Right renal cortex interstitium (tissue), 3 donors: ENCODE measurements around the gene ZP1. TPM values are rescaled to one million over a fixed set of nuclear protein-coding genes. Genes with fewer than 3 reads are reported as not detected.

Source experiments
- DNase-seq, 3 donors: peaks; one replicate each; pipeline ENCODE4 v3.0.0-alpha.2; 2013; ENCODE audit warnings: low read depth in 3 of 3, low spot score in 2 of 3
- polyA plus RNA-seq, 3 donors: library from polyadenylated mRNA; unstranded; fragments of 120-200 nt; gene quantifications; one replicate each; pipeline ENCODE4 v1.2.1, GENCODE V29; 2013; ENCODE audit not compliant: insufficient read length in 3 of 3

ZP1 gene
- polyA plus RNA-seq, 3 donors: not detected

DNA sequence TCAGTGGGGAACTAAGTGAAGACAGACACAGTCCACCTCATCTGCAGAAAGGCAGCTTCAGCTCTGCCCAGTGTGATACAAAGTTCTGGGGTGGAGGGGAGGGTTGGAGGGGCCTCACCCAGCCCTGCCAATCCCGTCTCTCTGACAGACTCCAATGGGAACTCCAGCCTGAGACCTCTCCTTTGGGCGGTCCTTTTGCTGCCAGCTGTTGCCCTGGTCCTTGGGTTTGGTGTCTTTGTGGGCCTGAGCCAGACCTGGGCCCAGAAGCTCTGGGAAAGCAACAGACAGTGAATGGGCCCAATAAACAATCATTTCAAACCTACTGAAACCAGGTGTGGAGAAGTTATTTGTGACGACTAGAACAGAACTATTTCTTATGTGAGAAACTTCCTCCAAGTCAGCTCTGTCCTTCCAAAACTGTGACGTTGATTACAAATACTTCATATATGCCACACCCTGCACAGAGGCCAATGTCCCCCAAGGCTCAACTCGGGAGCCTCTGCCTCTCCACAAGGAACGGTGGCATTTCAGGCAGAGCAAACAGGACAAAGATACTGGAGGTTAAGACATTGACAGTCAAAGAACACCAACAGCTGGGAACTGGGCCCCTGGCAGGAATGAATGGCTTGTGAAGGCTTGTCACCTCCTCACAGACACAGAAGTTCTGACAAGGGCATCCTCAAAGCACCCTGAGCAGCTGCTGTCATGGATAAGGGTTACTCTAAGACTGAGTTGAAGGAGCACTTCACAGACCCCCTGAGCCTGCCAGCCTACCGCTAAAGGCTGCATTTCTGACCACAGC is 8.2 kb downstream of the ZP1 start:
- no peak for DNase-seq

DNA sequence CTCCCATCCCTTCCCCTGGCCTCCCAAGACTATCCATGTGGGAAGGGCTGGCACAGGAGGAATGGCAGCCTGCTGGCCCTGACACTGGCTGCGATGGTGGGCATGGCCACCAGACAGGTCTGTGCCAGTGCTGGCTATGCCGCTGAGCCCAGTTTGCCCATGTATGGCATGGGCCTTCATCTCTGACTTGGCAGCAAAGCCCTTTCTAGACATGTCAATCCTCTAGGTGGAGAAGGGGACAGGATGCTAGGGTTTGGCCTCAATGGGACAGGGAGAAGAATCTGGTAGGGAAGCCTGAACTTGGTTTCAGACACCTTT is 8.8 kb downstream of the ZP1 start:
- DNase-seq: no peak

DNA sequence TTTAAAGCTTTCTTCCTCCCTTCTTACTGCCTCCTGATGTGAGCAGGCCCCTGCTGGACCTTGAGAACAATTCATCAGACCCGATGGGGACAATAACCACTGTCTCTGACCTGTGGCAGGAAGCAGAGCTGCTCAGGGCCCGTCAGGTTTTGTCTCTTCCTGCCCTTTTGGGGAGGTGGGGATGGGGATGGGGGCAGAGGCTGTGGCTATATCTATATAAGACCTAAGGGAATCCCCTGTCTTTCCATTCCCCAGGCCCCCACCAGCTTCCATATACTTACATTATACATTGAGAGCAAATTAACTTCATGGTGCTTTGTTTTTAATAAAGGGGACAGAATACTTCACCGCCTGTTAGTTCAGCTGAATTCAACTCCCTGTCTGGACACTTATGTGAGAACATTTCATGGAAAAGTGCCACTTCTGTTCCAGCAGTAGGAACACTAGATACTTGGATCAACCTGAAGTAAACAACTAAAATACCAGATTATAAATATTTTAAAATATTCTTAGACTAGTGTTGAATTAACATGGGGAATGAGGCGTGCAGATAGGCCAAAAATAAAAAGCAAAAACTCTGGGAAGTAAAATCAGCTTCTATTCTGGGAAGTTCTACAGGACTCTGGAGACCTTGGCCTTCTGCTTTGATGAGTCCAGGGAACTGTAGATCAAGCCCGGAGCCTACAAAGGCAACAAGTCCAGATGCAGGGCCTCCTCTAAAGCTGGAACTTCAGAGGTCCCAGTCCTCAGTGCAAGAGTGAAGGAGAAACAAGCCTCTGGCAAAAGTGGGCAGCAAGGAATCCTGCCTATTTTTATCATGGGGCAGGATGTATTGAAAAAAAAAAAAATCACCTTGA is 11.1 kb downstream of the ZP1 start:
- DNase-seq: no peak

DNA sequence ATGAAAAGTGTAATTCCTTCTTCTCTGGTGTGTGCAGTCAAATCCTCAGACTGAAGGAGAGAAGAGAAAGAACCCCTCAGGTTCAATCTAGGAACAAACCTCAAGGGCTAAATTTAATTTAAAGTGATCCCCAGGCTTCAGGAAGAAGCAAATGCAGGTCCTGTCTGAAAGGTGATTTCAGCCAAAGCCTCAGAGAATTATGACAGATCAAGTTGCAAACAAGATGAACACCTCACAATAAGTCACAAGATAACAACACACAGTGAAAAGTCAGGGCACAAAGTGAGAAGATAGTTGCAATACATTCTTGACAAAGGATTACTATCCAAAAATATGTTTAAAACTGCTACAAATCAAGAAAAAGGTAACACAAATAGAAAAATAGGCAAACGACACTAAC is 11.8 kb downstream of the ZP1 start:
- DNase-seq: no peak

DNA sequence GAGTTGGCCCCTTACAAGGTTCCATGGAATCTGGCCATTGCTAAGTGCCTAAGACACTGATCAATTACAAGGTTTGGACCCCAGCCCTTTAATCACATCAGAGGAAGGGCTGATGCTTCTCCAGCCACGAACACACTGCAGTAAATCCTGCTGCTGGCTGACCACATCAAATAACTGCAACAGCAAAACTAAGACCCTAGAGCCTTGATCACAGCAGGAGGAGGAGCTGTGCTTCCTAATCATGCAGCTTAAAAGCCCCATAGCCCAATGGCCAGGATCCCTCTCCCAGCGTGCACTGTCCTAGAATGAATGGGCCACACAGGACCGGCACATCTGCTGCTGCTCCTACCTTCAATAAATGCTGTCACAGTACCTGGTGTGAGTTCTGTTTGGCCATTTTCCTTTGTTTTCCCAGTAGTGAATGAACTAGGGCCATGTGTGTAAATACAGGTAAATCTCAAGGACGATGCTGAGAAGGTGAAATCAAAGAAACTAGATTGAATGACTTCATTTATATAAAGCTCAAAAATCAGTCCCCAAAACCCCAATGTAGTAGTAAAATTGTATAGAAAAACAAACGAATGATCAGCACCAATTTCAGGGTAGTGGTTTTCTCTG is 12.7 kb downstream of the ZP1 start:
- DNase-seq: no peak

DNA sequence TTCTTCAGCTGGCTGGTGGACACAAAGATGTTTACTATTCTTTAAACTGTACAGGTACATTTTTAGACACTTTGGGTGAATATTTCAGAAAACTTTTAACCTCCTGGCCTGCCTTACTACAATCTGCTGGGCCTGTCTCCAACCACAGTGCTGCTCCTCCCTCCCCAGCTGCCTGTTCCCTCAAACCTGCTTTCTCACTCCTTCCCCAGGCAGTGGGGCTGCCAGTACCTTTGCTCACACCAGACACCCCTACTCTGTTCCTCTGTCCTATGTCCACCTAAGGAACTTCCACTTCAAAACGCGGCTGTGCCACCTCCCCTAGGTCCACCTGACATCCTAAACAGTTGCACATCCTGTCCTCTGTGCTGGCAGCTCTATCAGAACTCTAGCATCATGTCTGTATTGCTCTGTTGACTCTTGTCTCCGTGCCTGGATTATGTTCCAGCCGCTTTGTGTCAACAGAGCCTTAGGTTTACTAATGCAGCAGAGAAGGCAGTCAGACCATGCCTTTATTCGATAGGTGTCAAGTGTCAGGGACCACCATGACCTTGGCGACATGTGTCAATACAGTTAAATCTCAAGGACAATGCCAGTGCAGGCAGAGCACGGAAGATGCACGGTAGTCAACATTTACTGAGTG is 13.4 kb downstream of the ZP1 start:
- DNase-seq: no peak

DNA sequence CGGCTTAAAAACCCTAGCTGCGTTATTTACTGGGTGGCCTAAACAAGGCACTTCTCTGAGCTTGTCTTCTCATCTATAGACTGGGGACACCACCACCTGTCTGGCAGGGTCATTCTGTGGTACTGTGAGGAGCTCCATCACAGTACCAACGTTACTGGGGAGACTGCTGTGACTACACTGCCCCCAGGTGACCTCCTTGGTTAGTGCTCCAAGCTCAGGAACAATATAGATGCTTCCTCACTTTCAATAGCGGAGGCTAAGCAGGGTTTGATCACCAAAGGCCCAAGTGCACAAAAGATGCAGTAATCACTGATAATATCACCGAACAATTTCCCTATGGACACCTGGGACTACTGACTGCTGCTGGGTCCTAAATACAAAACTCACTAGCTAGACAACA is 20.2 kb downstream of the ZP1 start:
- no peak for DNase-seq

DNA sequence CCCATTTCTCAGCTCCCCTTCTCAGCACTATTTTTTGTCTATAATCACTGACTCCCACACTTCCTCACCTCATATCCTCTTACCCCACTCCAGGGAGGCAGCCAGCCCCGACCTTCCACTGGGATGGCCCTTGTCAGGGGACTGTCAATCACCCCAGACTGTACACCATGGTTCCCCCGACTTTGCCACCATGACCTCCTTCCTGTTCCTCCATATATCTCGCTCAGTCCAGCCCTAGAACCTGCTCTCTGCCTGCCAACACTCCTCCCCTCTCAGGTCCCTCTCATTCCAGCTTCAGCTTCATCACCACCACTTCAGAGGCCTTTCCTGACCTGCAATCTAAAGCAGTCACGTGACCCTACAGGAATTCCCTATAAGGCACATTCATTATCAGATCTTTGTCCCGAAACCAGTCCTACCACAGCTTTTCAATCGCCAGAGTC is 22.5 kb downstream of the ZP1 start:
- no peak for DNase-seq

DNA sequence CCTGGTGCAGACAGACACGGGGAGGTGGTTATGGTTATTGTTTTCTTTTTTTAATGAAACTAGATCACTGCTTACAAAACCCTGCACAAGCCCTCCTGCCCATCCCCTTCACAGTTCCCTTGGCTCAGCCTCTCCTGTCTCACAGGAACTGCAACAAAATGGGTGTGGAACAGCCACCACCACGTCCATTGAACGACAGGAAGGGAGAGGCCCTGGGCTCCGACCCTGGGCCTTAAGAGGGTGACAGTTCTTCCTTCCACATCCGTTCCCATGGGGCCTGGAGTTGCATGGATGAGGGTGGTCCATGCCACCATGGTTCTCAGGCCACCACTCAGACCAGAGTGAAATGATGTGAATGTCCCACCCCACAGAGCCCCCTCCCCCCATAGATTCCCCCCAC is 23.4 kb downstream of the ZP1 start:
- no peak for DNase-seq

DNA sequence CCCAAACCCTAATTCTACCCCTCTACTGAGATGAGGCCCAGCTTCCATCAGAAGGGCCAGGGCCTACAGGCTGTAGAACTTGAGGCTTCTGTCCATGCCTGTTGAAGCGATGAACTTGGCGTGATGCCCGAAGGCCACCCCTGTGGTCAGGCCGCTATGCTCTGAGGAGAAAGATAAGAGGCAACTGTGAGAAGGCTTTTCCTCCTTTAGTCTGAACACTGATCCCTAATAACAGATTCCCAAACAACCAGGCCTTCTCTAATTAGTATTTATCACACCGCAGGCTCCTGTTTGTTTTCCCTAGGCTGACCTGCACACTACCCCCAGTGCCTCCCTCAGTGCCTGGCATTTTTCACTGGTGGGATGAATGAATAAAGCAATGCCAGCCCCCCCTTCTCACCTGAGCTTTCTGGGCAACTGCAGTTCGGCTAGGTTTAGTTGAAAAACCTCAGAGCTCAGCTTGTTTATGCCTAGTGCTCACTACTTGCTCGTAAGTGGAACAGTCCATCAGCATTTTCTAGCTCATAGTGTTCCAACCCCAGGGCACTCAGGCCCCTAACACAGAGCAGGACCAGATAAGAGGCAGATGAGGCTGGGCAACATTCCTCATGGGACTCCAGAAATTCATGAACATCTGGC is 23.9 kb downstream of the ZP1 start:
- DNase-seq: no peak

DNA sequence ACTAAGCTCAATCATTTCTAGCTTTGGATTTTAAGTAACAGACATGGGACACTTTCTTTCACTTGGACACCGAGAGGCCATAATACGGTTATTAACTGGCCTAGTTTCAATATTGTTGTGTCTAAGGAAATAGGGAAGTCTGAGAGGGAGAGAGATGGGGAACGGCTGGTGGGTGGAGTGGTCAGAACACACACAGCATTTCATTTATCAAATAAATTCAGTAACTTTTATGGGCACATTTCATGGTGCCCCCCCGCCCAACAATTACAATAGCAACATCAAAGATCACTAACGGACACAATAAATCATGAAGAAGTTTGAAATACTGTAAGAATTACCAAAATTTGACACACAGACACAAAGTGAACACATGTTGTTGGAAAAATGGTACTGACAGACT is 28.3 kb downstream of the ZP1 start:
- DNase-seq: no peak

DNA sequence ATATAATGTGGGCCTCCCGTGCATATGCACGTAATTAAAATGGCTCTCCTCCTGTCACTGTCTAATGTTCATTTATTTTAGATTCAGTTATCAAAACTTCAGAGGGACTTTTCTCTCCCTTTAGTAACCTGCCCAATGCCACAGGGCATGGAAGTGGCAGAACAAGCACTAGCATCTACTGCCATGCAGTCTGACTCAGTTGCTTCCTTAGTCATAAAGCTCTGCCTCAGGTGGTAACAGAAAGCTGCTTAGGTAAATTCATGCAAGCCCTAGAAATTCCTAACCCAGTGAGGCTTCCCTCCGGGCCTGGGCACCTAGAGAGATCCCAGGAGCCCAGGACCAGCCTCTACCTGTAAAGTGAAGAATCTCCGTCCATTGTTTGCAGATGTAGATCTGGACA is 30.2 kb downstream of the ZP1 start:
- no peak for DNase-seq

DNA sequence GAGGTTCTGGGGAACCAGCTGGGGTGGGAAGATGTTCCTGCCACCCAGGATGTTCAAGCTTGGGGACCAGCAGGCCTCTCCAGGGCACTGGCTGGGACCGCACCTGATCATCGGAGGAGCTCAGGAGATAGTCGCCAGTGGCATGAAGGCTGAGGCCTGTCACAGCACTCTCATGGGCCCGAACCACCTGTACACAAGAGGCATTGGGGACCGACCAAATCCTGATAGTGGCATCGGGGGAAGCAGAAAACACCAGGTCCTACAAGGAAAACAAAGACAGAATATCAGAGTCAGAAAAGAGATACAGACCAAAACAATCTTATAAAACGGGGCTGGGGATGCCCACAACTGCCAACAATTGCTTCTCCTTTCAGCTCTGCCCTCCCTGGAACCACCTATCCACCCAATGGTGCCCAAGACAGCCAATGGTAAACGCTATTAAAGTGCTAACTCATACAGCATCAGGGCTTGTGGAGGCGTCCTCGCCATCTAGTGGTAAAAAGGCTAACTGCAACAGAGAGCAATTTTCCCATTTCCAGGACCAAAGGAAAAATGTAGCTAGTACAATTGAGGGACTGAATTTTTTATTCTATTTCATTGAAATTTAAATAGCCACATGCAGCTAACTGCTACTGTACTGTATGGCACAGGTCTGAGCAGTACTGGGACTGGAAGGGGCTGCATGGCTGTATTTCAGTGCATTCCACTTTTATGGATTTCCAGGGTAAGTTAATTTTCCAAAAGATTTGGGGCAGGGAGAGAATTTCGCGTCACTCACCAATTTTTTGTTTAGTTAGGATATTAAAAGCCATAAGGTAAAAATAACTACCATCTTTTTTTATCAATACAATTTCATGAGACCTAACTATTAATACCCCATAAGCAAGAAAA is 31.9 kb downstream of the ZP1 start:
- no peak for DNase-seq

DNA sequence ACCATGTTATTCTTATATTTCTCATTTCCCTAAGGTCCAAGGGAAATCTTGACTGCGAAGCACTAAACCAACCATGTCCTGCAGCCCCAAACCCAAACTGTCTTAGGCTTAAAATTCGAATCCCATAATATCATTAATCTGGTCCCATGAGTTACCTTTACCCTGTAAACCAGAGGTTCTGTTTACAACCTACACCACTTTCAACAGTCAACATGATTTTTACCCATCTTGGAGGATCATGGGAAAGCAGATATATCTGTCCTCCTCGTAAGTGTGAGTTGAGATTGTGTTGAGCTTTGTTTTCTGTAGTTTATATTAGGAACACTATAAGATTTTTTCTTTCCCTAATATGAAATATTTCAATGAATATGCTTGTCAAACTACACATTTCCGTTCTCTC is 32.6 kb downstream of the ZP1 start:
- no peak for DNase-seq

DNA sequence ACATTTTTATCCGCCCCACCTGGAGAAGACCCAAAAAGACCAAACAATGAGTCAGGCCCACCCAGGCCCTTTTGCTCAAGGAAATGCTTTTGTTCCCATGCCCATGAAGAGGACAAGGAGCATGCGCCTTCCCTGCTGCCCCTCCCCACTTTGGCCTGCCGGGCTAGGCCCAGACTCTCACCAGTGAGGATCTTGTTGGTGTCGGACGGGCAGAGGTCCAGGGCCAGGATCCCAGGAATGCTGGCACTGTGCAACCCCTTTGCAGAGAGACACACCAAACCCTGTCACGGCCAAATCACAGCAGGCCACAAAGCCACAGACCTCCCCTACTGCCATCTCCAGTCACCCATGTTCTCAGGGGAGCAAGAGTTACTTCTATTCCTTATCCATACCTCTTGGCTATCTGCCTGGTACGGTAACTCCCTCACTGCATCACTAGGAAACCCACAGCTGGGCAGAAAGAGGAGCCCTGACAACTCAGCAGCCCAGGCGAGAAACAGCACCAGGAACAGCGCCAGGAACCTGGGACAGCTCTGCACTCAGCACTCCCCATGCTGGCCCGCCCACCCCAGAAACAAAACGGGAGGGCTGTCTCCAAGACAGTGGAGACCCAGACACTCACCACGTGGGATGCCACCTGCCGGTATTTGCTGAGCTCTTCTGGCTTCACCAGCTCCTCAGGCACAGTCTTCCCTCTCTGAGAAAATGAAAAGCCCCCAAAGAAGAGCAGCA is 33.5 kb downstream of the ZP1 start:
- DNase-seq: no peak

DNA sequence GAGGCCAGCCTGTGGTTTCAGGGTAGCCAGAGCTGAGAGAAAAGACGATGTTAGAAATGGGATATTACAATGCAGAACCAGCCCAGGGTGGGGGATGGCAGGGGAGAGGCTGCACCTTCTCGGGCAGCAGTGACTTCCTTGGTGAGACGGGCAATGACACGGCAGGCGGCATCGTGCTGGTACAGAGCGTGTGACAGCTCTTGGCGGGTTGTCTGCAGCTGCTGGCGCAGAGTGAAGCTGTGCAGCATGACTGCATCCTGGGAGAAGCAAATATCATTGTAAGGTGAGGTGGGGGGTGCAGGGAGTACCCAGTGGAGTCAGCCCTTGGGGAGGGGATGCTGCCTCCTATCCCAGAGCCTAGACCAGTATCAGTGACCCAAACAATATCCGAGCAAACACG is 35.3 kb downstream of the ZP1 start:
- no peak for DNase-seq

DNA sequence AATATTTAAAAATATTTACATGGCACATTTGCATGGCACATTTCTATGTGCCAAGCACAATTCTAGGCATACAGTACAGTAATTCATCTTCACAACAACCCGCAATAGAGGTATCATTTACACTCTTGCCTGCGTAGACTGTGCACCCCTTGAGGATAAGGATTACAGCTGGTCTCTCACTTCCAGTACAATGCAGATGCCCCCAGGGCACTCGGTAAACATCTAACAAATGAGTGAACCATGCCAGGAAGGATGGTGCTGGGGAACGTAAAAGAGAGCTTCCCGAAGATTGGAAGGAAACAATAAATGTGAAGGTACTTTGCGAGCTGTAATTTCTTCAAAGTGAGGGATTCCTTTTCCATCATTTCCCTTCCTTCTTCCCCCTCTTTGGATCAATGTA is 37.7 kb downstream of the ZP1 start:
- no peak for DNase-seq

DNA sequence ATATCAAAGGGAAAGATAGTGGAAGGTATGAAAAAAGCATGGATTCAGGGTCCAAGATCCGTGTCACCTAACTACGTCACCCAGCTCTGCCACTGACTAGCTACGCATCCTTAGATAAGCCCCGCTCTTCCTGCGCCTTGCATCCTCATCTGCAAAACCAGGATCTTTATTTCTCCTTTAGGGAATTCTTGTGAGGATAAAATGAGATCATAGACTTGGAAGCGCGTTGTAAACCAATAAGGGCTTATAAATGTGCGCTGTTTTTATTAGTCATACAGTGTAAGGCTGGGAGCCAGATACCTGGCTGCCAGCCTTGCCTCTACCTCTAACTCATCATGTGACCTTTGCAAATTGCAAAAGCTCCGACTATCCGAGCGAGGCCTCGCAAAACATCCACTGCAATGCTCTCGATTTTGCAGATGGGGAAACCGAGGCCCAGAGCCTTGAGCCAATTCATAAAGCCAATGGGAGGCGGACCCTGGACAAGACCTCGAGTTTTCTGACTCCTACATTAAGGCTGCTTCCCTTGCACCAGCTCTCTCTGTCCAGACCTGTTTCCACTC is 38.3 kb downstream of the ZP1 start:
- no peak for DNase-seq
